K562 (cell line): ENCODE measurements around the gene GPR42. TPM values are rescaled to one million over a fixed set of nuclear protein-coding genes. Genes with fewer than 3 reads are reported as not detected.
A peak's percentile ranks its signal among the peaks of the same experiment; 100 is the strongest.

Experiments used
- ARHGAP35 ChIP-seq: fragments of 450-650 bp; IDR thresholded peaks from 2 replicates; pipeline ENCODE4 v1.6.1; 2018; ENCODE audit not compliant: partially characterized antibody
- BMI1 ChIP-seq: fragments of 150-350 bp; IDR thresholded peaks from 2 replicates; pipeline ENCODE4 v1.6.1; 2014; ENCODE audit warnings: low read length
- ETV6 ChIP-seq, 3 experiments: fragments of 150-350 bp in 1 of 3; sonication (generic) in 1 of 3; formaldehyde crosslinking in 1 of 3; IDR thresholded peaks; 2 replicates each; pipeline versions ENCODE4 v1.6.1 to v1.8.0; 2014 to 2022; ENCODE audit warnings: borderline replicate concordance in 2 of 3, low read depth in 2 of 3, antibody characterized with exemption in 1 of 3, low read length in 1 of 3, mild to moderate bottlenecking in 1 of 3, missing genetic modification reagents in 1 of 3
- EZH2 ChIP-seq: IDR thresholded peaks from 2 replicates; pipeline ENCODE4 v1.6.1; 2012; ENCODE audit warnings: low read depth, mild to moderate bottlenecking, inconsistent platforms, low read length, borderline replicate concordance
- GATA2 ChIP-seq: sonication (generic); formaldehyde crosslinking; IDR thresholded peaks from 2 replicates; pipeline ENCODE4 v1.4.0; 2020; ENCODE audit warnings: mild to moderate bottlenecking, missing genetic modification reagents
- HDAC2 ChIP-seq: fragments of 450-650 bp; IDR thresholded peaks from 2 replicates; pipeline ENCODE4 v1.6.1; 2016; ENCODE audit warnings: mild to moderate bottlenecking
- HEY1 ChIP-seq: fragments of 250-450 bp; sonication (Bioruptor Pico); IDR thresholded peaks from 2 replicates; pipeline ENCODE4 v1.5.0; 2020; ENCODE audit warnings: mild to moderate bottlenecking, moderate library complexity, borderline replicate concordance
- MAFK ChIP-seq: IDR thresholded peaks from 2 replicates; pipeline ENCODE4 v1.6.1; 2011; ENCODE audit warnings: low read length, improper control_type of control experiment
- MYBL2 ChIP-seq, 2 experiments: fragments of 450-650 bp in 1 of 2; sonication (generic) in 1 of 2; formaldehyde crosslinking in 1 of 2; IDR thresholded peaks; 2 replicates each; pipeline versions ENCODE4 v1.6.1 to v1.8.1; 2017 to 2022; ENCODE audit warnings: borderline replicate concordance in 1 of 2, inconsistent platforms in 1 of 2, low read depth in 1 of 2, mild to moderate bottlenecking in 1 of 2, missing genetic modification reagents in 1 of 2, moderate library complexity in 1 of 2
- POLR2A ChIP-seq: fragments of 450-650 bp; conservative IDR thresholded peaks from 2 replicates; pipeline ENCODE4 v1.6.1; 2016
- RFX1 ChIP-seq: fragments of 450-650 bp; IDR thresholded peaks from 2 replicates; pipeline ENCODE4 v1.6.1; 2016; ENCODE audit warnings: mild to moderate bottlenecking, moderate library complexity
- SMAD4 ChIP-seq: fragments of 250-450 bp; sonication (Bioruptor Pico); conservative IDR thresholded peaks from 2 replicates; pipeline ENCODE4 v1.8.0; 2021; ENCODE audit warnings: inconsistent platforms, mild to moderate bottlenecking, moderate library complexity
- ZBTB17 ChIP-seq: fragments of 450-650 bp; formaldehyde crosslinking; IDR thresholded peaks from 2 replicates; pipeline ENCODE4 v1.4.0; 2020; ENCODE audit warnings: mild to moderate bottlenecking
- ZNF24 ChIP-seq: fragments of 450-650 bp; IDR thresholded peaks from 2 replicates; pipeline ENCODE4 v1.6.1; 2016
- polyA plus RNA-seq, 8 experiments: library from polyadenylated mRNA; depleted of rRNA in 4 of 8; stranded (reverse) in 5 of 8; unstranded in 3 of 8; fragments of >200 nt; fragmentation: Nextera tagmentation in 2 of 8; fragmentation: Illumina TruSeq in 1 of 8; extraction: Ambion mirVana in 2 of 8; extraction: Trizol in 1 of 8; gene quantifications; 2 replicates each; pipeline versions ENCODE4 v1.2.1 to v1.2.3, GENCODE V29; 2011 to 2014; ENCODE audit warnings: inconsistent platforms in 1 of 8, missing spikeins in 1 of 8
- total RNA-seq, 7 experiments: library from RNA; depleted of rRNA in 6 of 7; stranded (reverse); fragments of >200 nt in 6 of 7; fragmentation: Illumina TruSeq in 2 of 7; extraction: Trizol in 2 of 7; gene quantifications; 2 replicates each; pipeline versions ENCODE4 v1.2.1 to v1.2.3, GENCODE V29; 2011 to 2021; ENCODE audit warnings: low replicate concordance in 1 of 7
- TF ChIP-seq, protein P1 (sequence below): fragments of 450-650 bp; IDR thresholded peaks from 2 replicates; pipeline ENCODE4 v1.6.1; 2016
- TF ChIP-seq, protein P2 (sequence below): fragments of 450-650 bp; formaldehyde crosslinking; IDR thresholded peaks from 2 replicates; pipeline ENCODE4 v1.4.0; 2022; ENCODE audit warnings: mild to moderate bottlenecking, moderate library complexity
- TF ChIP-seq, protein P3 (sequence below): sonication (generic); formaldehyde crosslinking; IDR thresholded peaks from 2 replicates; pipeline ENCODE4 v1.8.1; 2023; ENCODE audit warnings: mild to moderate bottlenecking, missing genetic modification reagents, moderate library complexity
- TF ChIP-seq, protein P4 (sequence below), 2 experiments: fragments of 450-650 bp in 1 of 2; sonication (generic) in 1 of 2; formaldehyde crosslinking in 1 of 2; IDR thresholded peaks in 1 of 2; conservative IDR thresholded peaks in 1 of 2; 2 replicates each; pipeline versions ENCODE4 v1.6.1 to v1.8.1; 2016 to 2023; ENCODE audit warnings: mild to moderate bottlenecking in 2 of 2, moderate library complexity in 2 of 2, inconsistent platforms in 1 of 2, missing genetic modification reagents in 1 of 2
- TF ChIP-seq, protein P5 (sequence below): IDR thresholded peaks from 2 replicates; pipeline ENCODE4 v1.6.1; 2011; ENCODE audit warnings: borderline replicate concordance, low read depth, mild to moderate bottlenecking, moderate library complexity, low read length; ENCODE audit not compliant: insufficient read depth, poor library complexity, severe bottlenecking

Gene GPR42
- total and polyA plus RNA-seq, 9 of the 15 experiments (the other 6 are each of a cell fraction or from before 2014, with no cell fraction given) = not detected

DNA sequence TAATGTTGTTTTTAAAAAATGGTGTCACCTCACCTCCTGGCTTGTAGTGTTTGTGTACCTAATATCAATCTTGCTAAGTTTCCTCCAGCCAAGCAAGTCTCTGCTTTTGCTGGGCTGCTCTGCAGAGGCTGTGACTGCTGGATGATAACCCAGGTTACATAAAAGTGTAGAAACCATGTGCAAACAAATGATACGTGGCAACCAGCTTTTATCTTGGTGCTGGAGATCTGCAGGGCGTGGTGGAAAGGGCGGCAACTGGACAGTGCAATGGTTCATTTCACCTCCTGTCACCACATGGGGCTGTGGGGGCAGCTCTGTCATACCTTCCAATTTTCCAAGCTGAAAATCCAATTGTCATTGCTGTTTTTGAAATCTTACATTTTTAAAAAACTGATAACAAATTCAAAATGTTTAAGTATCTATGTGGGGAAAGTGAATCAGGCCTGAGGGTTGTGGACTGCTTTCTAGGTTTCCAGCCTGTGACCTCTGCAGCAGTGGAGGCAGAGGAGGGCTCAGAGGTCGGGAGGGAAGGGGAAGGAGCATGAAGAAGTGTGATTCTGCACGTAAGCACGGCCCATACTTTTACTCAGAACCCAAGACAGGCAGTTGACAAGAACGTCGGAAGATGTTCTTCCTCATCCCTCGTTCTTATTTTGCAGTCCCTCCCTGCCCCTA lies 9.7 kb downstream of the GPR42 start (continued):
- TF ChIP-seq SMAD4 (CRISPR knock-in tag) (peak; percentile 85), HDAC2 (peak; percentile 94), GATA2 (peak; percentile 44; the same call in 1 of the 2 replicates), HEY1 (0 out of 2 replicates have a peak, but pooled peaks have one; percentile 25), ZNF24 (peak; percentile 93), ETV6 (IDR thresholded peaks at IDR 0.05; ENCODE audit: borderline replicate concordance in 1 of 2, low read depth in 2 of 2, low read length in 1 of 2) (0 out of 4 replicates have a peak, but pooled peaks of 1 of the 2 experiments have one; percentile 35), ETV6 (CRISPR knock-in tag; IDR thresholded peaks at IDR 0.05; ENCODE audit: borderline replicate concordance) (no peak), EZH2 (no peak), ARHGAP35 (no peak), RFX1 (peak; percentile 83), POLR2A (no peak), MAFK (0 out of 2 replicates have a peak, but pooled peaks have one; percentile 13), BMI1 (no peak; the same call in 1 of the 2 replicates), ZBTB17 (CRISPR knock-in tag) (no peak), MYBL2 (IDR thresholded peaks at IDR 0.05; ENCODE audit: low read depth) (no peak; the same call in 1 of the 2 replicates), MYBL2 (CRISPR knock-in tag; IDR thresholded peaks at IDR 0.05; ENCODE audit: borderline replicate concordance) (no peak)
- TF ChIP-seq, protein P1, sequence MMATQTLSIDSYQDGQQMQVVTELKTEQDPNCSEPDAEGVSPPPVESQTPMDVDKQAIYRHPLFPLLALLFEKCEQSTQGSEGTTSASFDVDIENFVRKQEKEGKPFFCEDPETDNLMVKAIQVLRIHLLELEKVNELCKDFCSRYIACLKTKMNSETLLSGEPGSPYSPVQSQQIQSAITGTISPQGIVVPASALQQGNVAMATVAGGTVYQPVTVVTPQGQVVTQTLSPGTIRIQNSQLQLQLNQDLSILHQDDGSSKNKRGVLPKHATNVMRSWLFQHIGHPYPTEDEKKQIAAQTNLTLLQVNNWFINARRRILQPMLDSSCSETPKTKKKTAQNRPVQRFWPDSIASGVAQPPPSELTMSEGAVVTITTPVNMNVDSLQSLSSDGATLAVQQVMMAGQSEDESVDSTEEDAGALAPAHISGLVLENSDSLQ = peak; percentile 81
- TF ChIP-seq, protein P2, sequence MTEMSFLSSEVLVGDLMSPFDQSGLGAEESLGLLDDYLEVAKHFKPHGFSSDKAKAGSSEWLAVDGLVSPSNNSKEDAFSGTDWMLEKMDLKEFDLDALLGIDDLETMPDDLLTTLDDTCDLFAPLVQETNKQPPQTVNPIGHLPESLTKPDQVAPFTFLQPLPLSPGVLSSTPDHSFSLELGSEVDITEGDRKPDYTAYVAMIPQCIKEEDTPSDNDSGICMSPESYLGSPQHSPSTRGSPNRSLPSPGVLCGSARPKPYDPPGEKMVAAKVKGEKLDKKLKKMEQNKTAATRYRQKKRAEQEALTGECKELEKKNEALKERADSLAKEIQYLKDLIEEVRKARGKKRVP (CRISPR knock-in tag) = no peak; the same call in 1 of the 2 replicates
- TF ChIP-seq, protein P3, sequence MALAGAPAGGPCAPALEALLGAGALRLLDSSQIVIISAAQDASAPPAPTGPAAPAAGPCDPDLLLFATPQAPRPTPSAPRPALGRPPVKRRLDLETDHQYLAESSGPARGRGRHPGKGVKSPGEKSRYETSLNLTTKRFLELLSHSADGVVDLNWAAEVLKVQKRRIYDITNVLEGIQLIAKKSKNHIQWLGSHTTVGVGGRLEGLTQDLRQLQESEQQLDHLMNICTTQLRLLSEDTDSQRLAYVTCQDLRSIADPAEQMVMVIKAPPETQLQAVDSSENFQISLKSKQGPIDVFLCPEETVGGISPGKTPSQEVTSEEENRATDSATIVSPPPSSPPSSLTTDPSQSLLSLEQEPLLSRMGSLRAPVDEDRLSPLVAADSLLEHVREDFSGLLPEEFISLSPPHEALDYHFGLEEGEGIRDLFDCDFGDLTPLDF (CRISPR knock-in tag) = peak; percentile 77
- TF ChIP-seq, protein P4, sequence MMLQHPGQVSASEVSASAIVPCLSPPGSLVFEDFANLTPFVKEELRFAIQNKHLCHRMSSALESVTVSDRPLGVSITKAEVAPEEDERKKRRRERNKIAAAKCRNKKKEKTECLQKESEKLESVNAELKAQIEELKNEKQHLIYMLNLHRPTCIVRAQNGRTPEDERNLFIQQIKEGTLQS (IDR thresholded peaks at IDR 0.05) = peak; percentile 42; the same call in 1 of the 2 replicates
- TF ChIP-seq, protein P4 (CRISPR knock-in tag; conservative IDR thresholded peaks at IDR 0.05) = no peak
- TF ChIP-seq, protein P5, sequence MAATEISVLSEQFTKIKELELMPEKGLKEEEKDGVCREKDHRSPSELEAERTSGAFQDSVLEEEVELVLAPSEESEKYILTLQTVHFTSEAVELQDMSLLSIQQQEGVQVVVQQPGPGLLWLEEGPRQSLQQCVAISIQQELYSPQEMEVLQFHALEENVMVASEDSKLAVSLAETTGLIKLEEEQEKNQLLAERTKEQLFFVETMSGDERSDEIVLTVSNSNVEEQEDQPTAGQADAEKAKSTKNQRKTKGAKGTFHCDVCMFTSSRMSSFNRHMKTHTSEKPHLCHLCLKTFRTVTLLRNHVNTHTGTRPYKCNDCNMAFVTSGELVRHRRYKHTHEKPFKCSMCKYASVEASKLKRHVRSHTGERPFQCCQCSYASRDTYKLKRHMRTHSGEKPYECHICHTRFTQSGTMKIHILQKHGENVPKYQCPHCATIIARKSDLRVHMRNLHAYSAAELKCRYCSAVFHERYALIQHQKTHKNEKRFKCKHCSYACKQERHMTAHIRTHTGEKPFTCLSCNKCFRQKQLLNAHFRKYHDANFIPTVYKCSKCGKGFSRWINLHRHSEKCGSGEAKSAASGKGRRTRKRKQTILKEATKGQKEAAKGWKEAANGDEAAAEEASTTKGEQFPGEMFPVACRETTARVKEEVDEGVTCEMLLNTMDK = peak; percentile 45
